ENCODE measurements around the gene AQP12B.

AQP12B gene

DNA sequence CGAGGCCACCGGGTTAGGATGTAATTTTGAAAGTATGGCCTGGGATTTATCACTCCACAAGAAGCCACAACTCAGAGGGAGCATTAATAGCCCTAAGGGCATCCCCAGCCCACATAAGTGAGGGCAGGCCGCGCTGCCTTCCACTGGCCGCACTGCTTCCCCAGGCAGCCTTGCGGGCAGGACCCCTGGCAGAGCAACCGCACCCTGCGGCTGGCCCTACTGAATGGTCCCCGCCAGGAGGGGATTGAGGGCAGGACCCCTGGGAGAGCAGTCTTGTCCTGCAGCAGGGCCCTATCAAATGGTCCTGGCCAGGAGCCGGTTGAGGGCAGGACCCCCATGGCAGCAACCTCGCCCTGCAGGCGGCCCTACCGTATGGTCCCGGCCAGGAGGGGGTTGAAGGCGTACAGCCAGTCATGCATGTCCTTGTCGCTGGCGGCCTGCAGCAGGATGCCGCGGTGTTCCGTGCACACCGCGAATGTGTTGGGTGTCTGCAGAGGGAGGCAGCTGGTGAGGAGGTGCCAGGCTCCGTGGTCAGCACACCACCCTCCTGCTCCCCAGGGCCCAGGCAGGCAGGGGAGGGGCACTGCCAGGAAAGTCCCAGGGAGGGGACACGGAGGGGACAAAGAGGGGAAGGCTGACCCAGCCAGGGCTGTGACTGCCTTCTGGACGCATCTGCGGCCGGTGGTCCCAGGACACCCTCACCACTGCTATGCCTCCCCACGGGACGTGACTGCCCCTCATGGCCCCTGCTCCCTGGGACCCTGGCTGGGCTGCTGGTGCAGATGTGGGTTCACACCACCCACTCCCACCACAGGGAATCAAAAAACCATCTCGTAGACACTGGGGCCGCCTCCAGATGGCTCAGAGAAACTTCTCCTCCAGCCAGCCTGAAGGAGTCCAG is 35.2 kb upstream of the AQP12B start:
- no peak for DNase-seq

DNA sequence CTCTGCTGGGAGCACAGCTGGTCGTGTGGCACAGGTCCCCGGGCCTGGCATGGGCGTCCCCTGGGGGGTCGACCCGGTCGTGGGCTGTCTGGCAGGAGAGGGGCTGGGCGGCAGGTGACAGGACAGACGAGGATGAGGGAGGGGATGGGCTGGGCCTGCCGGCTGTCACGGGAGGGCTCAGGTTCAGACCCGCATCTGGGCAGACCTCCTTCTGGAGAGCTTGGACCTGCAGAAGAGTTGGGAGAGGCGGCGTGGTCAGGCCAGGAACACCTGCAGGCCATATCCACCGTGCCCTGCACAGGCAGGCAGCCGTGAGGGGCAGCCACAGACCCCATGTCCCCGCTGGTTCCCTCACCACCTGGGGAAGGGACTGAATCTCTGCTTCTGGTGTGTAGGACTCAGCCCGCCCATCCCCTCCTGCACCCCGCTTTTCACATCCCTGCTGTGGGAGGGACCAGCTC is 34.5 kb upstream of the AQP12B start:
- DNase-seq: no peak

GRCh38 chr2:240716130-240716798 is 33.6 kb upstream of the AQP12B start:
- DNase-seq: no peak

DNA sequence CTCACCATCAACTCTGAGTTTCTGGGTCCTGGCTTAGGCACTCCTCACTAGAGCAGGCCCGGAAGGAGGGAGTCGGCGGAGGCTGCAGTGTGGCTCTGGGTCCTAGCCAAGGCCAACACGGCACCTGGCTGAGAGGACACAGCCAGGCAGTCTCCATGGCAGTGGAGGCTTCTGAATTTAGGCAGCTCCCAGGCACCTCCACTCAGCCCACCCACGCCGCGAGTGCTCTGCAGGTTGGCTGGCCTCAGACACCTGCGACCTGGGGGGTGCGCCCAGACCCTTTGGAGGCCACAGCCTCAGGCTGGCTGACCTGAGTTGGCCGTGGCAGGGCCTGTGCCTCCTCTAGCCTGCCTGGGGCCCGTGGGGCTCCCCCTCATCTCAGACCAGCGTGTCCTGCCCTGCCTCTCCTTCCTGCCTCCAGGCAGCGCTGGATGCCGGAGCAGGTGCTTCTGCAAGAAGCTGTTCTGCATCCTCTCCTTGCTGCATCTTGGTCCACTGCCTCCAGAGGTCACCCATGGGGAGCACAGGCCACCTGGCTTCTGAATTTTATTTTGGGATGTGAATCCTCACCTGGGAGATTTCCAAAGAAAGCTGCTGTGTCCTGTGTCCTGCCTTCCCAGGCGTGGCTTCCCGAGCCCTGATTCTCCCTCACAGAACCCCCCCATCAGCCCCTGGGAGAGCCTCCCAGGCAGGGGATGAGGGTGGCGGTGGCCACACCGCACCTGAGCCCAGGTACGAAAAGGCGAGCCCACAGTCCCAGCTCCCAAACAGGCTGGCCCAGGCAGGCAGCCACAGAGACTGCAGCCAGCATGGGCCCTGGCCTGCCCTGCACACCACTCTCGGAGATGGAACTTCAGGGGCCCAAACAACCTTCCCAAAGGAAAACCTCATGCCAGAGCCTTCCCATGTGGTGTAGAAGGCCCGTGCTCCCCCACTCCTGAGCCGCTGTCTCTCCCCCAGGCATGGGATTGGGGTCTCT is 32.4 kb upstream of the AQP12B start:
- DNase-seq: no peak

DNA sequence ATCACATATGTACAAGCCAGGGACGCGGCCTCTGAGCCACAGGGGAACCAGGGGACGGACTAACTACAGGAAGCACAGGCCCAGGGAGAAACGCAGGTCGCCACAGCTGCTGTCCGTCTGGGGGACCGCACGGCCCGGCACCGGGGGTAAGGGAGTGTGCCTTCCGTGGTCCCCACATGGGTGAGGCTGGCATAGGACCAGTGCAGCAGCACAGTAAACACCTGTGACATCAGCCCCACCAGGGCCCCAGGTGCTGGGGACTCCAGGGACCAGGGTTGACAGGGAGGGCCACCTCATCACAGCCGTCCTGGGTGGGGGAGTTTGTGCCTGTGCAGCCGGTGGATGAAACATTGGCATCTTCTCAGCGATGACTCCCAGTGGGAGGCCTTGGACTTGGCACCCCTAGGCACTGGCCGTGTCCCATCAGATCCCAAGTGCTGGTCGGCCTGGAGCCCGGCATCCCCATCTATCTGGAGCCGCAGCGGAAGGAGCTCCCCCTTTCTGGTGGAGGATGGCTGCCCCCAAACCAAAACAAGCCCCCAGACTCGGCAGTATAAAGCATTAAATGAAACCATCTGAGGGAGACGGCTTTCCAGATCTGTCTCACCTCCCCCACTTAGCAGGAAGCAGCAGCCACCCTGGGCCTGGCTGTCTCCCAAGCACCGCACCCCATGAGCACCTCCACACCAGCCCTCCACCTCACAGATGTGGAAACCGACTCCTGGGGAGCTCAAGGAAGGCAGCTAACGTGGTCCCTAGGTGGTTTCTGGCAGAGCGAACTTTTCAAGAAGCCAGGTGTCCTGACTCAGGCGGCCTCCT is 31.5 kb upstream of the AQP12B start:
- DNase-seq: no peak

DNA sequence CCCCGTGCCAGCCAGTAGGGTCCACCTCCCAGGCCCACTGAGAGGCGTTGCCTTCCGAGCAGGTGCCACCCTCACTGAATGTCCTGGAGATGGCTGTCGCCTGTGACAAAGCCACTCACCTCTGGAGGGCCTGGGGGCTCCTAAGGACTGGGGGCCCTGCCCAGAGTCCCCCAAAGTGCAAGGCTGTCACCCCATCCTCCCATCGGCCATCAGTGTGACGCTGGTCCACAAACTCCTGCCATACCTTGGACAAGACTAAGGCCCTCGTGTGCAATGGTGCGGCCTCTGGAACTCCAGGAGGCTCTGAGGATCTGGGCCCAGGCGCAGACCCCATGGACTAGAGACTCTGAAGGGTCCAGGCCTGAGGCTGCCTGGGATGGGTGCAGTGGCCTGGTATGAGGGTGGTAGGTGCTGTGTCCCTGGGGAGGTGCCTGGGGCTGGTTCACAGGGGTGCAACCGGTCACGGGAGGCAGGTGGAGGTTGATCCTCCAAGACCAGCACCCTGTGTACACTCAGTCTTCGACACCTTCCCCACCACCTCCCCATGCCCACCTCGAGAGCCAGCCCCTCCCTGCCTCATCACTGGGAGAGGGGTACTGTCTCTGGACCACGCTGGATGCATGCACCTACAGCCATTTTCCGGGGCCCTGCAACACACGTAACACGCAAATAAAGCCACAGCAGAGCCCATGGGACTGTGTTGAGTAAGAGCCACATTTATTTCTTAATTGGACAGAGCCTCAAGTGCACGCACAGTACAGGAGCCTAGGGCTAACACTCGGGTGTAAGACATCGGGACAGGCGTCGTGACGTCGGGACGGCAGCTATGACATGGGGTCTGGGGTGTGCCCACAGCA is 30.6 kb upstream of the AQP12B start:
- DNase-seq: no peak

GRCh38 chr2:240712121-240712520 is 29.4 kb upstream of the AQP12B start:
- DNase-seq: no peak

- DNase-seq: no peak
Measured at GRCh38 chr2:240711701-240712100, 29.0 kb upstream of the AQP12B start.

DNA sequence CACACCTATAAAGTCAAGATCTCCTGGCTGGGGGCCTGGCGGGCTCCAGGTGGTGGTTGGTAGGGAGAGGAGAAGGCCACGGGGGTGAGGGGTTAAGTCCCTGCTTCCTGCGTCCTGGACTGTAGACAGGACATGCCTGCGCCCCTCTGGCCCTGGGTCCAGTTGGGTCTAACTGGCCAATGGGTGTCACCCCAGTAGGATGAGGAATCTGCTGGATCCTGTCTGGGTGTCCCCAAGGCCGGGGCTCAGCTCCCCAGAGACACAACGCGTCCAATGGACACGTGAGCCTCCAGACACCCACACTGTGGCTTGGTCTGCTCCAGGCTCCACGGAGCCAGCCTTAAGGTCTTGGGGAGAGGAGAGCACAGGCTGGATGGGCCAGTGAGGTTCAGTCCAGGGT is 28.6 kb upstream of the AQP12B start:
- no peak for DNase-seq

DNA sequence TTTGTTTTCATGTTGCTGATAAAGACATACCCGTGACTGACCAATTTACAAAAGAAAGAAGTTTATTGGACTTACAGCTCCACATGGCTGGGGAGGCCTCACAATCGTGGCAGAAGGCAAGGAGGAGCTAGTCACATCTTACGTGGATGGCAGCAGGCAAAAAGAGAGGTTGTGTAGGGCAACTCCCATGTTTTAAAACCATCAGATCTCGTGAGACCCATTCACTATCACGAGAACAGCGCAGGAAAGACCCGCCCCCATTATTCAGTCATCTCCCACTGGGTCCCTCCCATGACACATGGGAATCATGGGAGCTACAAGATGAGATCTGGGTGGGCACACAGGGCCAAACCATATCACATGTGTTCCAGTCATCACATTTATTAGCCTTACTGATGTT is 25.8 kb upstream of the AQP12B start:
- DNase-seq: no peak

DNA sequence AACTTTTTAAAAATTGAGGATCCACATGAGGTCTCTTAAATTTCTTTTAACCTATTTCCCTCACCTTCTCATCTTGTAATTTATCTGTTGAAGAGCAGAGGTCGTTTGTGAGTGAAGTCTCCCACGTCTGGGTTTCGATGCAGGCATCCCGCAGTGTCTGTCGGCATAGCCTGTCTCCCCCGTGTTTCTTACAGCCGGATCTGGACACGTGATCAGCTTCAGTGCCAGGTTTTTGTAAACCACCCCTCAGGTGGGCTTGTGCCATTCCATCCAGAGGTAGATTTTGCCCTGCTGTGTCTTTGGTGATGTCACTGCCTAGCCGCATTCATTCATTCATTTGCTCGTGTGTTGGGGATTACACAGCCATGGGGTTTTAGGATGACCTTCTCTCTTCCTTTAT is 25.1 kb upstream of the AQP12B start:
- no peak for DNase-seq

DNA sequence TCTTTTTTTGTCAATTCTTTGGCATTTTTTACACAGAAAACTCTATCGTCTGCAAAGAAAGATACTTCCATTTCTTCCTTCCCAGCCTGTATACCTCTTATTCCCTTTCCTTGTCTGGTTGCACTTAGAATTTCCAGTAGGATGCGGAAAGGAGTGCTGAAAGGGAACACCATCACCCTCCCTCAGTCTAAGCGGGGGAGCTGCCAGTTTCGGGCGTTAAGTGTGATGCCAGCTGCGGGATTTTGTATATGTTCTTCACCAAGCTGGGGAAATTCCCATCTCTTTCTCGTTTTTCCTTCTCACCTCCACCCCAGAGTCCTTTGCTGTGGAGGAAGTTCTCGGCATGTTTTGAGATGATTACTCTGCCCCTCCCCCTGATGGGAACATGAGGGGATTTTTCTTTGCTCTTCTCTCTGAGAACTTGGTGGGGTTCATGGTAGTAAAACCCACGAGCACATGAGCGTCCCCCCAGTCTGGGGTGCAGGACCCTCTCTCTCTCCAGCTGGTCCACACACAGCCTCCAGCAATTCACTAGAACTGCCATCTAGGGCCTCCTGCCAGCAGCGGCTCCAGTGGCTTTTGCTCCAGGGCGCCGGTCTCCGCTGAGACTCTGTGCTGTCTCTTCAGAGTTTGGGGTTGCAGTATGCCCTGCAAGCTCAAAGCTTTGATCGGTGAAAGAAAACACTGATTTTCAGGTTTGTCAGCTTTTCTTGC is 24.5 kb upstream of the AQP12B start:
- no peak for DNase-seq

- peak; percentile 13 for DNase-seq
Measured at GRCh38 chr2:240705204-240705791, 22.6 kb upstream of the AQP12B start.

DNA sequence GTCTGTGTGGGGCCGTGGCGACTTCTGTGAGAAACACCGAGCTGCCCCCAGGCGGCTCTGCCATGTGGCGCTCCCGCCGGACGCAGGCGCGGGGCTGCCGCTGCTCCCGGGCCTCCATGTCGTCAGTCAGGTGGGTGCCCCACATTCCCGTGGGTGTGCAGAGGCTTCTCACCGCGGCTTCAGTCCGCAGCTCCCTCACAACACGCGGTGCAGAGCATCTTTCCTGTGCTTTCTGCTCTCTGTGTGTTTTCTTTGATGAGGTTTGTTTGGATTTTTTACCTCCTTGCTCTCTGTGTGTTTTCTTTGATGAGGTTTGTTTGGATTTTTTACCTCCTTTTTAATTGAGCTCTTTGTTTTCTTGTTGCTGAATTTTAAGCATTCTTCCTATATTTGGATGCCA is 22.0 kb upstream of the AQP12B start:
- no peak for DNase-seq

- DNase-seq: no peak
Measured at GRCh38 chr2:240703417-240704341, 21.0 kb upstream of the AQP12B start.

DNA sequence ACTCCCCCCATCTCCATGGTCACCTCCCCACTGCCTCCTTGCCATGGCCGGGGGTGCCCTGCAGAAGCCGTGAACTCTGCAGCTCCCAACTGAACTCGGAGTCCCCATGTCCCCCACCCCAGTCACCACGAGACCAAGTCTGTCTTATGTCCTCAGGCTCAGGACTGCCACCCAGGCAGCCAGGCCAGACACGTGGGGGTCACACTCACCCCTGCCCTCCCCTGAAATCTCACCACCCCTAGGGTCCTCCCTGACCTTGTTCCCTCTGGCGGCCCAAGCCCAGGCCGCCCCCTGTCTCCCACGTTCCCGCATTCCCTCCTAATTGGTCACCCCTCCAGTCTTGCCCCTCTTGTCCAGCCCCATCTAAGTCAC is 19.9 kb upstream of the AQP12B start:
- DNase-seq: no peak

- no peak for DNase-seq
Measured at GRCh38 chr2:240701736-240702639, 19.3 kb upstream of the AQP12B start.
